HG03039 (cell line): Measurements from ENCODE around the gene STAM.

Experiments used
- ATAC-seq: cut with Tn5 transposase; IDR thresholded peaks from one replicate; pipeline ENCODE4 v1.9.1; 2021; ENCODE audit warnings: mild to moderate bottlenecking, moderate library complexity; ENCODE audit not compliant: unreplicated experiment

Gene STAM

GRCh38 chr10:17673471-17674061 is 29.6 kb downstream of the STAM start:
- no peak for ATAC-seq

DNA sequence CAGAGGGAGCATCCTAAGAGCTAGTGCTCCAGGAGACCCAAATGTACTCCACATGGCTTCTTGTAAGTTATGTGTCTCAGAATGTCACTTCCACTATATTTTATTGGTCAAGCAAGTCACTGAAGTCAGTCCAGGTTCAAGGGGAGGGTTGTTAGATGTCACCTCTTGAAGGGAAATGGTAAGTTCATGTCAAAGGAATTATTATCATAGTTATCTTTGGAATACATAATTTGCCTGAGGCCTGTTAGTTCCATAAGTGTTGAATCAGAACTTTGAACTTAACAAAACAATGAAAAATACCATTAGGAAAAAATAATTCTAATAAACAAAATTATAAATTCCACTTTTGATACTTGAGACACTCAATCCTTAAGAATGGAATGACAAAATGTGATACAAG is 30.6 kb downstream of the STAM start:
- no peak for ATAC-seq

DNA sequence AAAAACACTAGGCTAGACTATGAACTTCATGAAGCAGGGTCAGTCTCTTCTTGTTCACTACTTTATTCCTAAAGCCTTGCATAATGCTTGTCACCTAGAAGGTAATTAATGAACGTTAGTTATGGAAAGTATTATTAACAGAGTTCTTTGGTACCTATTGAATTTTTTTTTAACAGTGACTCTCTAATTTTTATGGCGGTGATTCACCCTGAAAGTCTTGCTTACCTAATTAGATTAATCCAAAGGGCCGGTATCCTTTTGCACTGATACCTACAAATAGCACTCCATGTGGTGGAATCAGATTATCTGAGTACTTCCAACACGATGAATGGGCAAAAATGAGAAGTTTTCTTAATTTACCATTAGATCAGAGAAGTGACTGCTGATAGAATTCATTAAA is 31.7 kb downstream of the STAM start:
- ATAC-seq = no peak

DNA sequence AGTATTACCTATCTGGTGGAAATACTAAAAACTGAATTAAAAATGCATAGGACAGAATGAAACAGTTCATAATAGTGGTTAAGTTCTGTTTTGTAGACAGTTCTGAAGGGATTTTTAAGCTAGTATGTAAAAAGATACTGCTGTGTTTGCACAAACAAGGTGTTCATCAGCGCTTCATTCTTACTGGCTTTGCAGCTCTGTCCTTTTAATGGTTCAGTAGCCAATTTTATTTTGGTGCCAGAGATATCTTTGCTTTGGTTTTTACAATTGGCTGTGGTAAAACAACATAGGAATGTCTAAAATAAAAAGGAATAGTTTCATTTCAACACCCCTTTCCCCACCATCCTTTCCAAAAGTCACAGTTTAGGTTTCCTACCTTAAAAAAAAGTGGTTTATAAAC is 33.0 kb downstream of the STAM start:
- ATAC-seq = no peak

GRCh38 chr10:17682236-17682946 is 38.4 kb downstream of the STAM start:
- no peak for ATAC-seq

DNA sequence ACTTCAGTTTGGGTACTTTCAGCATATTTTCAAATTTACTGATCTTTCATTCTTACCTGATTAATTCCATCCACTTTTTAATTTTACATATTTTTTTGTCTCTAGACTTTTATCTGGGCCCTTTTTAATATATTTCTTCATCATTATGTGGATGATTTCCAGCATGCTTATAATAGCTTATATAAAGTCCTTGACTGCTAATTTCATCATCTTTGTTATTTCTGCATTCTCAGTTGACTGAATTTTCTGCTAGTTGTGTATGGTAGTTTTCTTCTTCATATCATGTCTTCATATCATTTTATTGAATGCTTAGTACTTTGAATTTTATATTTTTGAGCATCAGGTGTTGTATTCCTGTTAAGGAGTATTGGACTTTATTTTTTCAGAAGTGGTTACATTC is 39.6 kb downstream of the STAM start:
- ATAC-seq = no peak

DNA sequence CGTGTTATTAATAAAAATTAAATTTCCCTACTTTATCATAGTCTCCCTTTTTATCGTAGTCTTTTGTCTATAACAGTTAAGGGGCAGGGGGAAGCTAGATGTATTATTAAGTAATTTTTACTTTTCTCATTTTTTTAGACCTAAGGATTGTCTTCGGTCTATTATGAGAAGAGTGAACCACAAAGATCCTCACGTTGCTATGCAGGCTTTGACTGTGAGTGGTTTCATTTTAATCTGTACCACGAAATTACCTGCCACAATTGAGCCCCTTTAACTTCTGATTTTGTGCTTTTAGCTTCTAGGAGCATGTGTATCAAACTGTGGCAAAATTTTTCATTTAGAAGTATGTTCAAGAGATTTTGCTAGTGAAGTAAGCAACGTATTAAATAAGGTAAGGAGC is 40.6 kb downstream of the STAM start:
- no peak for ATAC-seq

- ATAC-seq = peak; percentile 79
Measured at GRCh38 chr10:17685233-17685840, 41.4 kb downstream of the STAM start.

DNA sequence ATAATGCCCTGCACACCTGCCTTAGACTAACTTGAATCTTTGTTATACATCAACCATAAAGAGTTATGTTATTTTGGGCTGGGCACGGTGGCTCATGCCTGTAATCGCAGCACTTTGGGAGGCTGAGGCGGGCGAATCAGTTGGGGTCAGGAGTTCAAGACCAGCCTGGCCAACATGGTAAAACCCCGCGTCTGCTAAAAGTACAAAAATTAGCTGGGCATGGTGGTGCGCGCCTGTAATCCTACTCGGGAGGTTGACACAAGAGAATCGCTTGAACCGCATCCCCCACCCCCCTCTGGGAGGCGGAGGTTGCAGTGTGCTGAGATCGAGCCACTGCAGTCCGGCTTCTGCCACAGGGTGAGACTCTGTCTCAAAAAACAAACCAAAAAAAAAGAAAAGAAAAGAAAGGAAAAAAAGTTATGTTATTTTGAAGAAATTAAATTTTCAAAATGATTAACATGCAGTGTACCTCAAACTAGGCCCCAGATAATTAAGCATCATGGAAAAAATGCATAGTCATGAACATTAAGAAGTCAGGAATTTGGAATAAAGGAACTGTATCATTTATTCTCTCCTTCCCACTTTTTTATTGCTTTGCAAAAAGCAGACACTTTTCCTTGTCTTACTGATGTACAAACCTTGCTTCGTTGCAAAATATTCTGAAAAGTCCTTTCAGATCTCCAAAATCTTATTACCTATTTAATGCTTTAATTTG is 43.3 kb downstream of the STAM start:
- no peak for ATAC-seq

DNA sequence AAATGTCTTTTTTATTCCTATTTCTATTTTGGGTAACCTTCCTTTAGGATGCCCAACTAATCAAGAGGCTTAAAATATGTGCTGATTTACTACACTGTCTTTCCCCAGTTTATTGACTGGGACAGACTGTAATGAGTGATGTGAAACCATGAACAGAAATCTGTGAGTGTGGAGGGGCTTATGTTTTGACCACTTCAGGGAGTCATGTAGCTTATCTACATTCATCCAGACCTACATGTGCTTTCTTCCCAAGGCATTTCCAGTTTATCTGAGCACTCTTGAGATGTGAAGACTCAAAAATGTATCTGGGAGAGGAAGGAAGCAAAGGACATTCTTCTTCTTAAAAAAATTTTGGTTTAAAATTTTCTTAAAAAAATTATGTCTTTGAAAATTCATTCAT is 45.2 kb downstream of the STAM start:
- no peak for ATAC-seq

DNA sequence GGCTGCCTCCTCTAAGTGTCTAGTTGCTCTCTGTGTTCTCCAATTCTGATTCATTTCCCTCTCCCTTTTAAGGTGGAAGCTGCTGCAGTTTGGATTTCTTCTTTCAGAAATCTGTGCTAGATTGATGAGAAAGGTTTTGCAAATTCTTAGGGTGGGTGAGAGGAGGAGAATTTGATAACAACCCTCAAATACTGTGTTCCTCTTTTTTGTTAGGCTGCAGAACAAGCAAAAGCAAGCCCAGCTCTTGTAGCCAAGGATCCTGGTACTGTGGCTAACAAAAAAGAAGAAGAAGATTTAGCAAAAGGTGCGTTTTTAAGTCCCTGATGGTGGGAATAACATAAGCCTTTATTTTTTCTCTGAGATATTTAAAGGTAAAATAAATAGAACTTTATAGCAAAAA is 49.1 kb downstream of the STAM start:
- ATAC-seq = no peak

- ATAC-seq = no peak
Measured at GRCh38 chr10:17698696-17699095, 54.7 kb downstream of the STAM start.

DNA sequence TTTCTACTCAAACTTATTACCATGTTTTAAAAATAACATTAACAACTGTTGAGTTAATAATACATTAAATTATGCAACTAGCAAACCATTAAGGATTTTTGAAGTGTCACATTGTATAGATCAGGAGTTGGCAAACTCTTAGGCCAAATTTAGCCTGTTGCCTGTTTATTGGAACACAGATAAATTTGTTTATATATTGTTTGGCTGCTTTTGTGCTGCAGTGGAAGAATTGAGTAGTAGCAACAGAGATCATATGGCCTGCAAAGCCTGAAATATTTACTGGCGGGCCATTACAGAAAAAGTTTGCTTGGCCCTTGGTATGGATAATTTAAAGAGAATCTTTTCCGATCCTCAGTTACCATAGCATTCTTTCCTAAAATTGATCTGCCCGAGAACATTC is 57.4 kb downstream of the STAM start:
- no peak for ATAC-seq

GRCh38 chr10:17703706-17704105 is 59.8 kb downstream of the STAM start:
- ATAC-seq = no peak

DNA sequence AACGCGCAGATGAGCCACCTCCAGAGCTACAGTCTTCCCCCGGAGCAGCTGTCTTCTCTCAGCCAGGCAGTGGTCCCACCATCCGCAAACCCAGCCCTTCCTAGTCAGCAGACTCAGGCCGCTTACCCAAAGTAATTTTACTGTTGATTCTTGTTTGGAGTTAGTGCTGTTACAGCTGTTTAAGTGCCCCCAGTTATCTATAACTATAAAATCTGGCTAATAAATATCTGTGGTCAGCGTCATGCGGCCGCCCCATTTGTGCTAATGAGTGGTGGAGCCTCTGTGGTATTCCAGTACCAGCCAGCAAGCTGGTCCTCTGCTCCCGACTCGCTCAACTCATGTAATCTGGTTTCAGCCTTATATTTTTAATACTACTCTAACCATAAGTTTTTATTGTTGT is 64.9 kb downstream of the STAM start:
- ATAC-seq = no peak

DNA sequence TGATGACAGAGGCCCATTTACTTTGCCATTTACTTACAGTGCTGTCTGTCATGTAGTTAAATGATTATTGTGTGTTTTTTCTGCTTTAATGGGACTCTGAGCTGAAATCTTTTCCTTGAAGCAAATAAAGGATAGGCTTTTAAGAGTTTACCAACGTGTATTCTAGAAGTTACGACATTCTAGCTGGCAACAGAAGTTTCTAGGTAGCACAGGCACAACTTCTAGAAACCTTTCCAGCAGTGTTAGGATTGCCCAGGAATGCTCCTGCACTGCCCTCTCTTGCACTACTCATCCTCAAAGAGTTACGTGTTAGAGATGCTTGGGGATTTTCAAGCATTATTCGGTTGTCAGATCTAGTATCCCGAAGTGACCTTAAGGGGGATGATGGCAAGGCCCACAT is 65.5 kb downstream of the STAM start:
- no peak for ATAC-seq

DNA sequence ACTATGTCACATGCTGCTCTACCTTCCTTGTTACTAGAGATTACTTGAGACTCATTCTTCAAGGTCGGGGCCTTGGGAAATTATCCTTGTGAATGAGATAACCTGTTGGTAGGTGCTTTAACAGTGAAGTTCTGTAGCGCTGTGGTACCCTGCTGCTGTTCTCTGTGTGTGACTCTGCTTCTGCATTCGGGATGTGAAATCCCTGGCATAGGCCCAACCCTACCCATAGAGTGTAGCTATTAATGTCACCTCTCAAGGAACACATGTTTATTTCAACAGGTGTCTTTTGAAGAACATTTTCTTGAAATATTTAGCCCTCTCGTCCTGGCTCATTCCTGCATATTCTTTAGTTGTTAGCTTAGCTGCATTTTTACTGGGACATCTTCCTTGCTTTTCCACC is 66.2 kb downstream of the STAM start:
- ATAC-seq = no peak

GRCh38 chr10:17712053-17712452 is 68.1 kb downstream of the STAM start:
- no peak for ATAC-seq

DNA sequence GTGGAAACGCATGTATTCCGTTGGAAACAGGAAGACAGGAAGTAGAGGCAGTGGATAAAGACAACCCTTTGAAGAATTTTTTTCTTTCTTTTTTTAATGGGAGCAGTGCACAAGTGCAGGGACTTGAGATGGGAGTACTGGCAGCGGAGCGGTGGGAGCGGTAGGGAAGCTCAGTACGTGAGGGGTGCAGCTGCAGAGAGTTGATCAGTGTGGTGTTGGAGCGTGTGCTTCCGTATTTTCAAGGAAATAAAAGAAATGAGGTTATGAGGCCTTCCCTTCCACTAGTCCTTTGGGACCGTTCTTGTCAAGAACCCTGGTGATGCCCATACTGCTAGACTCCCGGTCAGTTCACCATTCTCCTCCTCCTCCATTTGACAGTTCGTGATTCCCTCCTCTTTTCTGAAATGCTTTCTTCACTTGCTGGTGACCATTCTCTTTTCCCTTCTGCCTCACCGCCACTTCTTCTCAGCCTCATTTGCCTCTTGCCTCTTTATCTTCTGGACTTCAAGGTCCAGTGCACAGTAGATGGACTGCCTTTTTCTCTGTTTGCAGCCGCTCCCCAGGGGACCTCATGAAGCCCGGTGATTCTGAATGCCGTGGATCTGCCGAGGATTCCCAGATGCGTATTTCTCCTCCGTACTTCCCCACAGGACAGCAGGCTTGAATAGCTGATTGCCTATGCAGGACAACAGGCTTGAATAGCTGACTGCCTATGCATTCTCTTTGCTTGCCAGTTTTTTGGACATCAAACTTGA is 68.9 kb downstream of the STAM start:
- ATAC-seq = no peak

DNA sequence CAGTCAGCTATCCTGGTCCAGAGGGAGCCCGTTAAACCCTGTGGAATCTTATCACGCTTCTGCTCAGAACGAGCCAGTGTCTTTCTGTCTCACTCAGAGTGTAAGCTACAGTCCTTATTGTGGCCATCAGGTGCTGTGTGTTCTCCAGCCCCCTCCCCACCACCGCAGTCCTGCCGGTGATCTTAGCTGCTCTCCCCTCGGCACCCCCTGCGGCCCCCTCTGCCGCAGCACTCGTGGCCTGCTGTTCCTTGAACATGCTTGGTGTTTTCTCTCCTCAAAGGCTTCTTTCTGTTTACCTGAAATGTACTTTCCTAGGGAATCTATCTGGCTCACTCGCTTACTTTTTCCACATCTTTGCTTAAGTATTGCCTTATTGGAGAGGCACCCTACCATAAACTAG is 69.8 kb downstream of the STAM start:
- ATAC-seq = no peak

DNA sequence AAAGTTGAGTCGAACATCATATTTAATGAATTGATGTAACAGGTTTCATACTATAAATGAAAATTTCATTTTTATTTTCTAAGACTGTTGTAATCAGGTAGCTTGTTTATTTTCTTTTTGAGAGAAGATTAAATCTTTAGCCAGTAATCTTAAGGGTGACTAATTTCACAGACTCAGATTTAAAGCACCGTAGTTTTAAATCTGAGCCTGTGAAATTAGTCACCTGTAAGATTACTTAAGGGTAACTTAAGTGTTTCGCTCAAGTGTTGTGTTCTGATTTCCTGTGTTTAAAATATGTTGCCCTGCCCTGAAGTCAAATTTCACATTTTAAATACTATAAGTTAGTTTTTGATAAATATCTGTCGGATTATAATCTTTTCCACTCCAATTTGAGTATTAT is 72.2 kb downstream of the STAM start:
- ATAC-seq = no peak
